Heart right ventricle (tissue), 16 donors: ENCODE results near the gene ARHGAP33. TPM values are rescaled to one million over a fixed set of nuclear protein-coding genes. Genes with fewer than 3 reads are reported as not detected.

Experiments used
- ATAC-seq, 8 donors: fragments of 200-7000 bp; cut with Tn5 transposase; one replicate each; pipeline ENCODE4 v1.9.1; 2020; ENCODE audit warnings: mild to moderate bottlenecking in 8 of 8, moderate library complexity in 8 of 8, moderate number of reproducible peaks in 1 of 8
- DNase-seq, 2 donors: peaks; one replicate each; pipeline ENCODE4 v3.0.0-alpha.2; 2020
- H3K27ac ChIP-seq, 10 donors: fragments of 200-600 bp; sonication (generic) in 2 of 10; one replicate each; pipeline versions ENCODE4 v1.5.0 to v1.8.0; 2020 to 2022; ENCODE audit warnings: mild to moderate bottlenecking in 3 of 10
- H3K27me3 ChIP-seq, 7 donors: fragments of 200-600 bp; one replicate each; pipeline ENCODE4 v1.8.0; 2021 to 2022; ENCODE audit warnings: mild to moderate bottlenecking in 2 of 7
- H3K36me3 ChIP-seq, 9 donors: fragments of 200-600 bp; sonication (generic) in 1 of 9; one replicate each; pipeline versions ENCODE4 v1.5.0 to v1.8.0; 2020 to 2022; ENCODE audit warnings: mild to moderate bottlenecking in 2 of 9
- H3K4me1 ChIP-seq, 9 donors: fragments of 200-600 bp; sonication (generic) in 1 of 9; one replicate each; pipeline versions ENCODE4 v1.5.0 to v1.8.0; 2020 to 2022; ENCODE audit warnings: mild to moderate bottlenecking in 4 of 9
- H3K4me3 ChIP-seq, 10 donors: fragments of 200-600 bp; sonication (generic) in 2 of 10; one replicate each; pipeline versions ENCODE4 v1.5.0 to v1.8.0; 2020 to 2022; ENCODE audit warnings: mild to moderate bottlenecking in 7 of 10, moderate library complexity in 2 of 10
- H3K9me3 ChIP-seq, 11 donors: fragments of 200-600 bp in 10 of 11; sonication (generic) in 2 of 11; one replicate each; pipeline versions ENCODE4 v1.5.0 to v1.8.0; 2013 to 2022; ENCODE audit warnings: mild to moderate bottlenecking in 2 of 11, control low read depth in 1 of 11, moderate library complexity in 1 of 11
- CTCF ChIP-seq, 9 donors: fragments of 200-600 bp; sonication (generic) in 2 of 9; IDR thresholded peaks; one replicate each; pipeline versions ENCODE4 v1.5.0 to v1.8.0; 2021 to 2022; ENCODE audit warnings: antibody characterized with exemption in 9 of 9, mild to moderate bottlenecking in 5 of 9, moderate library complexity in 1 of 9
- WGBS, 2 donors: extraction: QIAGEN DNeasy Blood & Tissue Kit; methylation state at CpG; one replicate each; pipeline ENCODE4 v1.1.7; 2013; ENCODE audit warnings: inconsistent platforms in 1 of 2; 5-methylcytosine and 5-hydroxymethylcytosine counted together
- intact Hi-C, 10 donors: fragments of 100-400 bp; cut with DNase I; formaldehyde crosslinking; loops; one replicate each; pipeline versions ENCODE4 v1.11.1 to v1.14.2; 2022
- polyA plus RNA-seq, 2 donors: library from polyadenylated mRNA; stranded (reverse); fragments of 200-250 nt; gene quantifications; one replicate each; pipeline ENCODE4 v1.2.3, GENCODE V29; 2013
- total RNA-seq, 10 donors: library from RNA; stranded (reverse); fragmentation: NEBNext Ultra II Directional in 3 of 10; extraction: Animal tissue kit (Norgen Biotek cat#: 25700) in 3 of 10; gene quantifications; one replicate each; pipeline versions ENCODE4 v1.2.1 to v1.2.4, GENCODE V29; 2021 to 2023
- donor health status: Arrhythmogenic right ventricular cardiomyopathy.
- donor health status: ischemic (EF 13 %, LVEDD 7.1; RV severe dilation, severe dysfunction).
- donor health status: healthy with polysubstance abuse.
- donor health status: DM: no; HTN: yes; CAD: no.
- donor health status: DM: no; HTN: no; CAD: no.
- donor health status: ischemic (EF 25% LVEDD 6.9; RV normal size, moderate dysfunction).
- donor health status: ischemic (EF 25% LVEDD 5.7; RV mildly dilated, moderate dysfunction).
- donor health status: healthy.
- donor health status: DM: yes; HTN: yes; CAD: no.
- donor health status: Ischemic cardiomyopathy.
- donor health status: ischemic (EF 35%, LVEDD 5.7; RV mildly dilated, moderate dysfunction).
- donor health status: nonischemic (EF 11% LVEDD 7.7; RV severe dilation, severe dysfunction).
- donor health status: DM: yes; HTN: yes; CAD: no.
- donor health status: PGD.
- donor health status: ischemic (EF 29% LVEDD 5.4; RV normal size, mild dysfunction).
- donor health status: nonischemic (EF 23%, LVEDD 6.1; RV moderate dilation, normal function).

ARHGAP33 gene
- total and polyA plus RNA-seq, 12 donors: 1.3 to 10.1 (median 5.6) TPM

- Histone ChIP-seq H3K4me3 (no peak overlapping the region), H3K4me1 (no peaks in the 10 kb centered on the region), H3K9me3 (no peaks in the 10 kb centered on the region), H3K36me3 (peaks cover 8 to 100% (median 78%) of the 10 kb centered on the region in 9 donors), H3K27ac (no peak overlapping the region), H3K27me3 (no peaks in the 10 kb centered on the region)
- WGBS, 2 donors: 80 to 87% methylated on average over 21 of the region's 21 CpGs
- ATAC-seq (no peak), DNase-seq (no peak)
- TF ChIP-seq CTCF (IDR thresholded peaks at IDR 0.05): no peak
- intact Hi-C loops: no loop called here
These were observed 43.5 kb upstream of the ARHGAP33 start for GRCh38 chr19:35731779-35732405.

GRCh38 chr19:35732540-35733179 is 42.7 kb upstream of the ARHGAP33 start:
- intact Hi-C loops: no loop called here
- no peak for DNase-seq
- Histone ChIP-seq H3K4me1 (no peaks in the 10 kb centered on the region), H3K4me3 (no peak overlapping the region), H3K27me3 (no peaks in the 10 kb centered on the region), H3K36me3 (peaks cover under 1 to 100% (median 70%) of the 10 kb centered on the region in 9 donors), H3K27ac (no peak overlapping the region), H3K9me3 (no peaks in the 10 kb centered on the region)
- TF ChIP-seq CTCF (IDR thresholded peaks at IDR 0.05): no peak
- 88 to 89% methylated on average over 23 to 25 of the region's 25 CpGs for WGBS, 2 donors
- ATAC-seq: peak in 1 of 8 donors; percentile 6

GRCh38 chr19:35733180-35734125 is 41.9 kb upstream of the ARHGAP33 start:
- H3K4me1 ChIP-seq: no peaks in the 10 kb centered on the region
- intact Hi-C loops: no loop called here
- no peaks in the 10 kb centered on the region for H3K9me3 ChIP-seq
- H3K27me3 ChIP-seq: no peaks in the 10 kb centered on the region
- TF ChIP-seq CTCF (IDR thresholded peaks at IDR 0.05): no peak
- no peak overlapping the region for H3K4me3 ChIP-seq
- H3K36me3 ChIP-seq: peaks cover 0 to 100% (median 65%) of the 10 kb centered on the region in 9 donors
- ATAC-seq: no peak
- H3K27ac ChIP-seq: no peak overlapping the region
- 88 to 91% methylated on average over 33 to 35 of the region's 35 CpGs for WGBS, 2 donors
- DNase-seq: no peak

GRCh38 chr19:35734273-35734672 is 41.1 kb upstream of the ARHGAP33 start:
- TF ChIP-seq CTCF (IDR thresholded peaks at IDR 0.05): no peak
- DNase-seq (no peak), ATAC-seq (no peak)
- Histone ChIP-seq H3K27me3 (no peaks in the 10 kb centered on the region), H3K9me3 (no peaks in the 10 kb centered on the region), H3K27ac (no peak overlapping the region), H3K36me3 (peaks cover 0 to 100% (median 57%) of the 10 kb centered on the region in 9 donors), H3K4me3 (no peak overlapping the region), H3K4me1 (peaks cover 0 to 2% (median 0%) of the 10 kb centered on the region in 9 donors)
- 94 to 95% methylated on average over 8 of the region's 8 CpGs for WGBS, 2 donors
- intact Hi-C loops: no loop called here
